ENCODE measurements around the gene CACNA2D3. TPM values are rescaled to one million over a fixed set of nuclear protein-coding genes. Genes with fewer than 3 reads are reported as not detected.
"Not testable (repeated sequence)": the region's sequence is repeated elsewhere in the genome, so short reads cannot be mapped to it uniquely, and the experiment has no call there.

Gene CACNA2D3
- total and polyA plus RNA-seq, 12 donors, result 0.51 to 43.5 (median 19.3) TPM

DNA sequence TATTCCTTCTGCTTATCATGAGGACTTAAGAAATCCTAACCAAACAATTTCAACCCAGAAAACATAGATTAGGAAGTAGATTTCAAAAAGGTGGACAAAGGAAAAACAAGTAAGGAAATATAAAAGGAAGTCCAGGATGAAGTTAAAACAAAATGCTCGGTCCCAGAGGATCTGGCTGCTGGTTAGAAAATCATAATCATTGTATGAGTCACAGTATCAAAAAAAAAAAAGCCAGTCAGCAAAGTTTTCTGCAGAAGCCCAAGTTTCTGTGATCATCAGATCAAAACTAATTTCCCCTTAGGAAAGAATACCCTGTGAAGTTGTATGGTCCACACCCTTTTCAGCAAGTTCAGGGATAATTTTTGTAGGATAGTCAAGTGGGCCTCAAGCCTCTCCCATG, 848.5 kb downstream of the CACNA2D3 start:
- intact Hi-C loops (cut with DNase I), result no loop called here
- no peak overlapping the region for H3K4me3 ChIP-seq
- H3K27ac ChIP-seq, result no peak overlapping the region
- TF ChIP-seq, protein P1, sequence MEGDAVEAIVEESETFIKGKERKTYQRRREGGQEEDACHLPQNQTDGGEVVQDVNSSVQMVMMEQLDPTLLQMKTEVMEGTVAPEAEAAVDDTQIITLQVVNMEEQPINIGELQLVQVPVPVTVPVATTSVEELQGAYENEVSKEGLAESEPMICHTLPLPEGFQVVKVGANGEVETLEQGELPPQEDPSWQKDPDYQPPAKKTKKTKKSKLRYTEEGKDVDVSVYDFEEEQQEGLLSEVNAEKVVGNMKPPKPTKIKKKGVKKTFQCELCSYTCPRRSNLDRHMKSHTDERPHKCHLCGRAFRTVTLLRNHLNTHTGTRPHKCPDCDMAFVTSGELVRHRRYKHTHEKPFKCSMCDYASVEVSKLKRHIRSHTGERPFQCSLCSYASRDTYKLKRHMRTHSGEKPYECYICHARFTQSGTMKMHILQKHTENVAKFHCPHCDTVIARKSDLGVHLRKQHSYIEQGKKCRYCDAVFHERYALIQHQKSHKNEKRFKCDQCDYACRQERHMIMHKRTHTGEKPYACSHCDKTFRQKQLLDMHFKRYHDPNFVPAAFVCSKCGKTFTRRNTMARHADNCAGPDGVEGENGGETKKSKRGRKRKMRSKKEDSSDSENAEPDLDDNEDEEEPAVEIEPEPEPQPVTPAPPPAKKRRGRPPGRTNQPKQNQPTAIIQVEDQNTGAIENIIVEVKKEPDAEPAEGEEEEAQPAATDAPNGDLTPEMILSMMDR (IDR thresholded peaks at IDR 0.05), result no peak
- H3K27me3 ChIP-seq, result peaks cover 0 to 4% (median 0%) of the 10 kb centered on the region in 7 donors
- H3K4me1 ChIP-seq, result peaks cover 0 to 15% (median 0%) of the 10 kb centered on the region in 9 donors
- H3K9me3 ChIP-seq, result no peaks in the 10 kb centered on the region
- DNase-seq (no peak), ATAC-seq (no peak)
- no peaks in the 10 kb centered on the region for H3K36me3 ChIP-seq
- 29 to 51% methylated on average over 1 of the region's 1 CpG for WGBS, 2 donors

DNA sequence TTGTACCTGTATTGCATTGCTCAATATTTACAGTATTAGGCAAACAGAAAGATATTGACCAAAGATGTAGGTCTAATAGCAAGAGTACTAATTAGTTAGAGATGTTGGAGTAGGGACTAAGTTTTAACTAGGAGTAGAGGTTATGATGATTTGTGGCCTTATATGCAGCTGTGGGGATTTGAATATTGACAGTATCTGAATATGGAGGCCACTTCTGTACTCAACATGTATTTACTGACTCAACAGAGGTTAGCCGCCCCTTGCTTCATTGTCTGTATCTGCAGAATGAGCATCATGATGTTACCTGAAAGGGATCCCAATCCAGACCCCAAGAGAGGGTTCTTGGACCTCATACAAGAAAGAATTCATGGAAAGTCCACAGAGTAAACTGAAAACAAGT, 855.1 kb downstream of the CACNA2D3 start:
- H3K27ac ChIP-seq, result no peak overlapping the region
- H3K27me3 ChIP-seq, result no peaks in the 10 kb centered on the region
- TF ChIP-seq, protein P1 (IDR thresholded peaks at IDR 0.05), result no peak
- H3K4me1 ChIP-seq, result no peaks in the 10 kb centered on the region
- intact Hi-C loops (cut with DNase I), result no loop called here
- WGBS, 2 donors, result 97 to 98% methylated on average over 1 of the region's 1 CpG
- no peak for ATAC-seq
- H3K9me3 ChIP-seq, result peaks cover 0 to 4% (median 0%) of the 10 kb centered on the region in 11 donors
- DNase-seq, result no peak
- H3K4me3 ChIP-seq, result no peak overlapping the region
- H3K36me3 ChIP-seq, result no peaks in the 10 kb centered on the region

DNA sequence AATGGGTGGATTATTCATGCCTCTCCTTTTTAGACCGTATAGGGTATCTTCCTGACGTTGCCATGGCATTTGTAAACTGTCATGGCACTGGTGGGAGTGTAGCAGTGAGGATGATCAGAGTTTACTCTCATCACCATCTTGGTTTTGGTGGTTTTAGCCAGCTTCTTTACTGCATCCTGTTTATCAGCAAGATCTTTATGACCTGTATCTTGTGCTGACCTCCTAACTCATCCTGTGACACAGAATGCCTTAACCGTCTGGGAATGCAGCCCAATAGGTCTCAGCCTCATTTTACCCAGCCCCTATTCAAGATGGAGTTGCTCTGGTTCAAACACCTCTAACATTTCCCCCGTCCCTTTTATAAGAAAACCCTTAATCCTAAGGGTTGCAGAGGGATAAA, 855.6 kb downstream of the CACNA2D3 start:
- H3K9me3 ChIP-seq; intact Hi-C loops (cut with DNase I): not testable (repeated sequence)
- 74 to 76% methylated on average over 4 of the region's 4 CpGs for WGBS, 2 donors

DNA sequence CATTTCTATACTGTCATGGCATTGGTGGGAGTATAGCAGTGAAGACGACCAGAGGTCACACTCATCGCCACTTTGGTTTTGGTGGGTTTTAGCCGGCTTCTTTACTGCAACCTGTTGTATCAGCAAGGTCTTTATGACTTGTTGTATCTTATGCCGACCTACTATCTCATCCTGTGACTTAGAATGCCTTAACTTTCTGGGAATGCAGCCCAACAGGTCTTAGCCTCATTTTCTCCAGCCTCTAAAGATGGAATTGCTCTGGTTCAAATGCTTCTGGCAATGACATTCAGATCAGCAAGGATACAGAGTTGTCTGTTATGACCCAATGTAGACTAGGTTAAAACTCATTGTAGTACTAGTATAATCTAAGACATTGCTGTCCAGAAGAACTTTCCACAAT, 860.5 kb downstream of the CACNA2D3 start:
- ATAC-seq (no peak), DNase-seq (no peak)
- Histone ChIP-seq H3K27me3 (no peaks in the 10 kb centered on the region), H3K9me3 (peaks cover 0 to 4% (median 0%) of the 10 kb centered on the region in 11 donors), H3K4me3 (no peak overlapping the region), H3K4me1 (peaks cover 0 to 22% (median 0%) of the 10 kb centered on the region in 9 donors), H3K36me3 (no peaks in the 10 kb centered on the region), H3K27ac (no peak overlapping the region)
- intact Hi-C loops (cut with DNase I), result no loop called here
- 92 to 94% methylated on average over 4 of the region's 4 CpGs for WGBS, 2 donors
- TF ChIP-seq, protein P1 (IDR thresholded peaks at IDR 0.05), result no peak

More for the DNA sequence above, 855.6 kb downstream of the CACNA2D3 start:
- not testable (repeated sequence) for H3K36me3 ChIP-seq, ATAC-seq, H3K4me1 ChIP-seq, H3K4me3 ChIP-seq, DNase-seq, H3K27me3 ChIP-seq, H3K27ac ChIP-seq

DNA sequence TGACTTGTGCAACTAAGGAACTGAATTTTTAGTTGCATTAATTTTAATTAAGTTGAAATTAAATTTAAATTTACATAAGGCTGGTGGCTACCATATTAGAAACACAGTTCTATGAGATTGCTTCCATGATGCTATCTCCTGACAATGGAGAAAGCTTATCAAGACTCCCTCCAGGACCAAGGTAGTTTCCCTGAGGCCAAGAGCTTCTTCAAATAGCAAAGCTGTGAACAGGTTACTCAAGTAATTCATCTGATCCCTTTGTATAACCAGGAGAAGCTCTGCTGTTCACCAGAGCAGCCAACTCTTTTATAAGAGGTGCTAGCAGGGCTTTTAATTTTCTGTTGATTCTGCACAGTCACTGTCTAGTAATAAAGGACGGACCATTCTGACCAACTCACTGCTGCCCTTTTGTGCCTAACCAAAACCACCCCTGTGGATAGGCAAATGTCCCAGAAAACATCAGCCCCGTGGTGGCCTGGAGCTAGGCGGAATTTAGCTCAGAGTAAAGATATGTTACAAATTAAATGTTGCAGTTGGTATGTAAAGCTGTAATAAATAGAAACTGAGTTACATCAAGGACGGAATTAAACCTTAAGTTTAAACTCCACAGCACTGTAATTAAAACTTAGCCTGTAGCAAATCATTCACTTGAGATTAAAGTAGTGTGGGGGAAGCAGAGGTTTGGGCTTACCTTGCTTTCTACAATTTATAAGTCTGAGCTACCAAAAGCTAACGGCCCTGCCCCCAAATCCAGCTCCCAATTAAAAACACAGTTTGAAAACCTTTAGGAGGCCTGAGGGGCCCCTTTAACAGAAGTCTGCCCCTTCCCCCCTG, 861.1 kb downstream of the CACNA2D3 start:
- peaks cover 0 to 4% (median 0%) of the 10 kb centered on the region in 11 donors for H3K9me3 ChIP-seq
- TF ChIP-seq, protein P1 (IDR thresholded peaks at IDR 0.05), result no peak
- H3K36me3 ChIP-seq, result no peaks in the 10 kb centered on the region
- DNase-seq (no peak), ATAC-seq (no peak)
- H3K27ac ChIP-seq, result no peak overlapping the region
- intact Hi-C loops (cut with DNase I), result no loop called here
- peaks cover 0 to 29% (median 4%) of the 10 kb centered on the region in 9 donors for H3K4me1 ChIP-seq
- no peaks in the 10 kb centered on the region for H3K27me3 ChIP-seq
- WGBS, 2 donors, result 86 to 87% methylated on average over 5 of the region's 5 CpGs
- no peak overlapping the region for H3K4me3 ChIP-seq
